PFSK-1 (cell line): ENCODE measurements around the gene LDB2.

Source experiments
- POLR2AphosphoS5 ChIP-seq: IDR thresholded peaks from 2 replicates; pipeline ENCODE4 v1.6.1; 2012; ENCODE audit warnings: low read depth, mild to moderate bottlenecking, control low read depth, low read length, moderate library complexity
- SIN3A ChIP-seq: IDR thresholded peaks from 2 replicates; pipeline ENCODE4 v1.6.1; 2012; ENCODE audit warnings: mild to moderate bottlenecking, low read length, moderate library complexity, borderline replicate concordance; ENCODE audit not compliant: insufficient read depth
- TAF1 ChIP-seq: IDR thresholded peaks from 2 replicates; pipeline ENCODE4 v1.6.1; 2012; ENCODE audit warnings: low read length, control low read depth, borderline replicate concordance; ENCODE audit not compliant: insufficient read depth

DNA sequence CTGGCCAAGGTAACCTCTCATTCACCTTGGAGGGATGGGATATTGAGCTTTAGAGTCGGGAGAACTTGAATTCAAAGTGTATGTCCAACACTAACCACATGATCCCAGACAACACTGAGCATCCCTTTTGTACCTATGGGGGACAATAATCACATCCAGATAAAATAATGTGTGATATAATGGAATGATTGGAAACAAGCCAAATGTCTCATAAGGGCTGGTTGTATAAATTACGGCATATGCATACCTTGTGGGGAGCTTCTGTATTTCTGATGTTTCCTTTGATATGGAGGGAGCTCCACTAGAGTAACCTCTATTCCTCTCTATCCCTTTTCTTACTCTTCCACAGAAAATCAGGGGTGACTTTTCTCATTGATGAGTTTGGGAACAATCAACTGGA lies 40.7 kb upstream of the LDB2 start:
- no peak for TF ChIP-seq POLR2AphosphoS5
- no peak for TF ChIP-seq SIN3A
- TF ChIP-seq TAF1 = no peak
